ENCODE measurements around the gene KRT23. TPM values are rescaled to one million over a fixed set of nuclear protein-coding genes. Genes with fewer than 3 reads are reported as not detected.

Gene KRT23
- polyA plus RNA-seq, 1 donor from 2014 or later = 0.37 TPM

DNA sequence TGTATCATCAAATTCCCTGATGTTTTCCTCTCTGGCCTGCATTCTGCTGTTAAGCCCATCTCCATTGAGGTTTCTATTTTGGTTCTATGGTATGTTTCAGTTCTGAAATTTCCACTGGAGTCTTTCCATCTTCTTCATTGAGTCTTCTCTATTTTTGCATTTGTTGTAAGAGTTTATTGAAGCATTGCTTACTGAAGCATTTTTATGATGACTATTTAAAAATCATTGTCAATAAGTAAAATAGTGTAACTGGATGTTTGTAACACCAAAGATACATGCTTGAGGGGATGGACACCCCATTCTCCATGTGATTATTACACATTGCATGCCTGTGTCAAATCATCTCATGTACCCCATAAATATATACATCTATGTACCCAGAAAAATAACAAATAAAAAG lies 38.1 kb upstream of the KRT23 start:
- no peaks in the 10 kb centered on the region for H3K27me3 ChIP-seq (ENCODE audit: insufficient read depth, low read depth, low read length)
- TF ChIP-seq RAD21 (conservative IDR thresholded peaks at IDR 0.05) (no peak), MXI1 (conservative IDR thresholded peaks at IDR 0.05; ENCODE audit: poor library complexity, severe bottlenecking) (no peak), SMC3 (conservative IDR thresholded peaks at IDR 0.05; ENCODE audit: poor library complexity) (no peak), EZH2 (IDR thresholded peaks at IDR 0.05; ENCODE audit: borderline replicate concordance, insufficient read depth, low read length, poor library complexity, severe bottlenecking) (no peak), TAF1 (IDR thresholded peaks at IDR 0.05; ENCODE audit: low read depth) (no peak), POLR2AphosphoS5 (IDR thresholded peaks at IDR 0.05) (no peak), EP300 (conservative IDR thresholded peaks at IDR 0.05; ENCODE audit: poor library complexity, severe bottlenecking) (no peak)
- TF ChIP-seq, protein P1, sequence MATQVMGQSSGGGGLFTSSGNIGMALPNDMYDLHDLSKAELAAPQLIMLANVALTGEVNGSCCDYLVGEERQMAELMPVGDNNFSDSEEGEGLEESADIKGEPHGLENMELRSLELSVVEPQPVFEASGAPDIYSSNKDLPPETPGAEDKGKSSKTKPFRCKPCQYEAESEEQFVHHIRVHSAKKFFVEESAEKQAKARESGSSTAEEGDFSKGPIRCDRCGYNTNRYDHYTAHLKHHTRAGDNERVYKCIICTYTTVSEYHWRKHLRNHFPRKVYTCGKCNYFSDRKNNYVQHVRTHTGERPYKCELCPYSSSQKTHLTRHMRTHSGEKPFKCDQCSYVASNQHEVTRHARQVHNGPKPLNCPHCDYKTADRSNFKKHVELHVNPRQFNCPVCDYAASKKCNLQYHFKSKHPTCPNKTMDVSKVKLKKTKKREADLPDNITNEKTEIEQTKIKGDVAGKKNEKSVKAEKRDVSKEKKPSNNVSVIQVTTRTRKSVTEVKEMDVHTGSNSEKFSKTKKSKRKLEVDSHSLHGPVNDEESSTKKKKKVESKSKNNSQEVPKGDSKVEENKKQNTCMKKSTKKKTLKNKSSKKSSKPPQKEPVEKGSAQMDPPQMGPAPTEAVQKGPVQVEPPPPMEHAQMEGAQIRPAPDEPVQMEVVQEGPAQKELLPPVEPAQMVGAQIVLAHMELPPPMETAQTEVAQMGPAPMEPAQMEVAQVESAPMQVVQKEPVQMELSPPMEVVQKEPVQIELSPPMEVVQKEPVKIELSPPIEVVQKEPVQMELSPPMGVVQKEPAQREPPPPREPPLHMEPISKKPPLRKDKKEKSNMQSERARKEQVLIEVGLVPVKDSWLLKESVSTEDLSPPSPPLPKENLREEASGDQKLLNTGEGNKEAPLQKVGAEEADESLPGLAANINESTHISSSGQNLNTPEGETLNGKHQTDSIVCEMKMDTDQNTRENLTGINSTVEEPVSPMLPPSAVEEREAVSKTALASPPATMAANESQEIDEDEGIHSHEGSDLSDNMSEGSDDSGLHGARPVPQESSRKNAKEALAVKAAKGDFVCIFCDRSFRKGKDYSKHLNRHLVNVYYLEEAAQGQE (IDR thresholded peaks at IDR 0.05; ENCODE audit: borderline replicate concordance) = no peak
- TF ChIP-seq, protein P2, sequence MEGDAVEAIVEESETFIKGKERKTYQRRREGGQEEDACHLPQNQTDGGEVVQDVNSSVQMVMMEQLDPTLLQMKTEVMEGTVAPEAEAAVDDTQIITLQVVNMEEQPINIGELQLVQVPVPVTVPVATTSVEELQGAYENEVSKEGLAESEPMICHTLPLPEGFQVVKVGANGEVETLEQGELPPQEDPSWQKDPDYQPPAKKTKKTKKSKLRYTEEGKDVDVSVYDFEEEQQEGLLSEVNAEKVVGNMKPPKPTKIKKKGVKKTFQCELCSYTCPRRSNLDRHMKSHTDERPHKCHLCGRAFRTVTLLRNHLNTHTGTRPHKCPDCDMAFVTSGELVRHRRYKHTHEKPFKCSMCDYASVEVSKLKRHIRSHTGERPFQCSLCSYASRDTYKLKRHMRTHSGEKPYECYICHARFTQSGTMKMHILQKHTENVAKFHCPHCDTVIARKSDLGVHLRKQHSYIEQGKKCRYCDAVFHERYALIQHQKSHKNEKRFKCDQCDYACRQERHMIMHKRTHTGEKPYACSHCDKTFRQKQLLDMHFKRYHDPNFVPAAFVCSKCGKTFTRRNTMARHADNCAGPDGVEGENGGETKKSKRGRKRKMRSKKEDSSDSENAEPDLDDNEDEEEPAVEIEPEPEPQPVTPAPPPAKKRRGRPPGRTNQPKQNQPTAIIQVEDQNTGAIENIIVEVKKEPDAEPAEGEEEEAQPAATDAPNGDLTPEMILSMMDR (IDR thresholded peaks at IDR 0.05; ENCODE audit: poor library complexity, severe bottlenecking) = no peak
- no peak overlapping the region for H3K9ac ChIP-seq (ENCODE audit: low read length)
- no peaks in the 10 kb centered on the region for H4K20me1 ChIP-seq (ENCODE audit: insufficient read depth)
- no peak overlapping the region for H2AFZ ChIP-seq (ENCODE audit: low read depth, low read length)
- H3K79me2 ChIP-seq (replicated peaks; ENCODE audit: insufficient read depth, low read length) = no peaks in the 10 kb centered on the region
- no peak overlapping the region for H3K27ac ChIP-seq (ENCODE audit: low read length)
- no peak overlapping the region for H3K4me2 ChIP-seq (ENCODE audit: low read length)
- no peaks in the 10 kb centered on the region for H3F3A ChIP-seq (ENCODE audit: insufficient read depth, low read length, poor library complexity, severe bottlenecking)
- H3K4me3 ChIP-seq (ENCODE audit: low read length) = no peak overlapping the region
- no peaks in the 10 kb centered on the region for H3K36me3 ChIP-seq (ENCODE audit: insufficient read depth, low read length)
- H3K9me2 ChIP-seq (ENCODE audit: insufficient read depth, low read length) = no peaks in the 10 kb centered on the region
- no peaks in the 10 kb centered on the region for H3K9me3 ChIP-seq (ENCODE audit: low read length)

DNA sequence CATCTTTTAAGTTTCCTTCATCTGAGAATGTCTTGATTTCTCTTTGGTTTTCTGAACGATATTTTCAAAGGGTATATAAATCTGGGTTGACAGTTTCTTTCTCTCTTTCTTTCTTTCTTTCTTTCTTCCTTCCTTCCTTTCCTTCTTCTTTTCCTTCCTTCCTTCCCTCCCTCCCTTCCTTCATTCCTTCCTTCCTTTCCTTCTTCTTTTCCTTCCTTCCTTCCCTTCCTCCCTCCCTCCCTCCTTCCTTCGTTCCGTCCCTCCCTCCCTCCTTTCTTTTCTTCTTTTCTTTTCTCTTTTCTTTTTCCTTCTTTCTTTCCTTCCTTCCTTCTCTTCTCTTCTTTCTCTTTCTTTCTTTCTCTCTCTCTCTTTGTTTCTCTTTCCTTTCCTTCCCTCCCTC lies 36.9 kb upstream of the KRT23 start:
- Histone ChIP-seq H3K79me2 (replicated peaks; ENCODE audit: insufficient read depth, low read length) (no peaks in the 10 kb centered on the region), H2AFZ (ENCODE audit: low read depth, low read length) (no peak overlapping the region), H3K9me2 (ENCODE audit: insufficient read depth, low read length) (no peaks in the 10 kb centered on the region), H3K9ac (ENCODE audit: low read length) (no peak overlapping the region), H3F3A (ENCODE audit: insufficient read depth, low read length, poor library complexity, severe bottlenecking) (no peaks in the 10 kb centered on the region), H3K4me2 (ENCODE audit: low read length) (no peak overlapping the region), H3K9me3 (ENCODE audit: low read length) (no peaks in the 10 kb centered on the region), H3K36me3 (ENCODE audit: insufficient read depth, low read length) (no peaks in the 10 kb centered on the region), H3K27me3 (ENCODE audit: insufficient read depth, low read depth, low read length) (no peaks in the 10 kb centered on the region), H3K4me3 (ENCODE audit: low read length) (no peak overlapping the region), H4K20me1 (ENCODE audit: insufficient read depth) (no peaks in the 10 kb centered on the region), H3K27ac (ENCODE audit: low read length) (no peak overlapping the region)
- TF ChIP-seq, protein P2 (IDR thresholded peaks at IDR 0.05; ENCODE audit: poor library complexity, severe bottlenecking) = no peak
- TF ChIP-seq POLR2AphosphoS5 (IDR thresholded peaks at IDR 0.05) = no peak
- TF ChIP-seq, protein P1 (IDR thresholded peaks at IDR 0.05; ENCODE audit: borderline replicate concordance) = no peak
- TF ChIP-seq RAD21 (conservative IDR thresholded peaks at IDR 0.05) = no peak
- no peak for TF ChIP-seq EP300 (conservative IDR thresholded peaks at IDR 0.05; ENCODE audit: poor library complexity, severe bottlenecking)
- TF ChIP-seq MXI1 (conservative IDR thresholded peaks at IDR 0.05; ENCODE audit: poor library complexity, severe bottlenecking) = no peak
- TF ChIP-seq EZH2 (IDR thresholded peaks at IDR 0.05; ENCODE audit: borderline replicate concordance, insufficient read depth, low read length, poor library complexity, severe bottlenecking) = no peak
- no peak for TF ChIP-seq SMC3 (conservative IDR thresholded peaks at IDR 0.05; ENCODE audit: poor library complexity)
- no peak for TF ChIP-seq TAF1 (IDR thresholded peaks at IDR 0.05; ENCODE audit: low read depth)

All from neural cell (in vitro differentiated cells).